GM11168 (cell line): Measurements from ENCODE around the gene PPP1R2B.

Experiments
- in situ Hi-C: fragments of 300-500 bp; cut with MboI; formaldehyde crosslinking; loops from one replicate; pipeline ENCODE4 v1.12.0; 2022; ENCODE audit warnings: low sequenced_read_pairs; ENCODE audit not compliant: unreplicated experiment

The PPP1R2B gene

DNA sequence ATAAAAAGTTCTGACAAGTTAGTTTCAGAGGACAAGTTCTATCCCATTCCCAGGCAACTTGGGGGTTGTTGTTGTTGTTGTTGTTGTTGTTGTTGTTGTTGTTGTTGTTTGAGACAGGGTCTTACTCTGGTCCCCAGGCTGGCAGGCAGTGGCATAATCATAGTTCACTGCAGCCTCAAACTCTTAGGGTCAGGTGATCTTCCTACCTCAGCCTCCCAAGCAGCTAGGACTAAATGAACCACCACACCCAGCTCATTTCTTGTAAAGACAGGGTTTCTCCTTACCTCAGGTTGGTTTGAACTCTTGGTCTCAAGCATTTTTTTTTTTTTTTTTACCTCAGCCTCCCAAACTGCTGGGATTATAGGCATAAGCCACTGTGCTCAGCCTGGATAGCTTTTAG lies 15.3 kb downstream of the PPP1R2B start:
- in situ Hi-C loops = no loop called here

- in situ Hi-C loops = no loop called here
These were observed 20.4 kb downstream of the PPP1R2B start for GRCh38 chr5:156870498-156870839.

DNA sequence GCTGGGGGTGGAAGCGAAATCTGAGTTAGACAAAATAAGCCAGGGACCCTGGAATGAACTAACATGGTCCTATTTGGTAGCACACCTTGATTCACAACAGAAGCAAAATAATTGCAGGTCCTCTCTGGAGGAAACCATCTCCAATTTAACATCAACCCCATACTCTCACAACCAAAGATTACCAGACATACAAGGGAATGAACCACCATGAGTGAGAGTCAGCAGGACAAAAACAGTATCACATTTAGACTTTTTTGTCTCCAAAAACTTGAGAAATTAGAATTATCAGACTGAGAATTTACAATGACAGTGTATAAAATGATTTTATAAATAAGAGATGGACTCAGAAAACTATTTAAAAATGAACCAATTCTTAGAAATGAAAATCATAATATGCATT lies 21.1 kb downstream of the PPP1R2B start:
- in situ Hi-C loops = no loop called here

DNA sequence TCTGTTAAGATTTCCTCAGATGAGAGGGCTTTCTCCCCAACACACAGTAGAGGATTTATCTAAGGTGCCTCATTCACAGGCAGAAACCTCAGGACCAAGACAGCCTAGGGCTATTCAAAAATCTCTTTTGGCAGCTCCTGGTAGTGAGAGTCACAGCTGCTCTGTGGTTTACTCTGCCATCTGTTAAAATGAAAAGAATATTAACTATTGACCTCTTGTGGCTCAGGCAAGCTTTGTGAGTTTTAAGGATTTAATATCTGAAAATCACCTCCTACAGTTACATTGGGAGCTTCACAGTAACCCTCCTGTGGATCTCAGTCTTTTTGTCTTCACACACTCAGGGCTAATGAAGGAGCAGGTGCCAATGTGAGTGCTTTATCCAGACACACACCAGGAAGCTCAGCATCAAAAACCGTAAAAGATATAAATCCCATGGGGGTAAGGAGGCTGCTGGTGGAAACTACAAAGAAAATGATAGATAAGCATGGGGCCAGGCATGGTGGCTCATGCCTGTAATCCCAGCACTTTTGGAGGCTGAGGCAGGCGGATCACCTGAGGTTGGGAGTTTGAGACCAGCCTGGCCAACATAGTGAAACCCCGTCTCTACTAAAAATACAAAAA lies 29.7 kb downstream of the PPP1R2B start:
- in situ Hi-C loops = no loop called here

GRCh38 chr5:156883316-156883875 lies 33.3 kb downstream of the PPP1R2B start:
- in situ Hi-C loops = no loop called here

- in situ Hi-C loops = no loop called here
These were observed 38.4 kb downstream of the PPP1R2B start for GRCh38 chr5:156888520-156888919.

DNA sequence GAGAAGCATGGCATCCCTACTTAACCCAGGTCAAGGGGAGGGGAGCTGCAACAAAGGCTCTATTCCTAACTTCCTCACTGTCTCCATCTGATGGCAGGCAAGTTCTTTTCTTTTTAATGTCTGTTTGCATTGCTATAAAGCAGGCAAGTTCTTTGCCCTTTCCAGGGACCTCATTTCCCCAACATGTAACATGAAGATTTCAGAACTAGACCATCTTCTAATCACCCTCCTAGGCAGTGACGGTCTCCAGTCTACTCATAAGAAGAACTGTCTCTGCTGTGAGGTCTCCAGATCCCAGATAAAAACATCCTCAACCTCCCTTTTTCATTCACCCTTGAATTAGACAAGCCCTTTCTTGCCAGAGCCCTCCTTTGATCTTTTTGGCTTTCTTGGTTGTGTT lies 42.1 kb downstream of the PPP1R2B start:
- in situ Hi-C loops = no loop called here

- in situ Hi-C loops = no loop called here
These were observed 42.8 kb downstream of the PPP1R2B start for GRCh38 chr5:156892864-156893263.

GRCh38 chr5:156893517-156893916 lies 43.4 kb downstream of the PPP1R2B start:
- in situ Hi-C loops = no loop called here

GRCh38 chr5:156896546-156896945 lies 46.5 kb downstream of the PPP1R2B start:
- in situ Hi-C loops = no loop called here
